ENCODE results near the gene PRPF39.

Gene PRPF39

GRCh38 chr14:45118594-45118993 lies 34.7 kb downstream of the PRPF39 start:
- no peaks in the 10 kb centered on the region for H3K79me2 ChIP-seq
- H3K4me1 ChIP-seq: no peaks in the 10 kb centered on the region
- TF ChIP-seq, protein P1, sequence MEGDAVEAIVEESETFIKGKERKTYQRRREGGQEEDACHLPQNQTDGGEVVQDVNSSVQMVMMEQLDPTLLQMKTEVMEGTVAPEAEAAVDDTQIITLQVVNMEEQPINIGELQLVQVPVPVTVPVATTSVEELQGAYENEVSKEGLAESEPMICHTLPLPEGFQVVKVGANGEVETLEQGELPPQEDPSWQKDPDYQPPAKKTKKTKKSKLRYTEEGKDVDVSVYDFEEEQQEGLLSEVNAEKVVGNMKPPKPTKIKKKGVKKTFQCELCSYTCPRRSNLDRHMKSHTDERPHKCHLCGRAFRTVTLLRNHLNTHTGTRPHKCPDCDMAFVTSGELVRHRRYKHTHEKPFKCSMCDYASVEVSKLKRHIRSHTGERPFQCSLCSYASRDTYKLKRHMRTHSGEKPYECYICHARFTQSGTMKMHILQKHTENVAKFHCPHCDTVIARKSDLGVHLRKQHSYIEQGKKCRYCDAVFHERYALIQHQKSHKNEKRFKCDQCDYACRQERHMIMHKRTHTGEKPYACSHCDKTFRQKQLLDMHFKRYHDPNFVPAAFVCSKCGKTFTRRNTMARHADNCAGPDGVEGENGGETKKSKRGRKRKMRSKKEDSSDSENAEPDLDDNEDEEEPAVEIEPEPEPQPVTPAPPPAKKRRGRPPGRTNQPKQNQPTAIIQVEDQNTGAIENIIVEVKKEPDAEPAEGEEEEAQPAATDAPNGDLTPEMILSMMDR (IDR thresholded peaks at IDR 0.05): no peak
- H3K9me3 ChIP-seq (ENCODE audit: control insufficient read depth, low read length): no peaks in the 10 kb centered on the region
- H3K4me3 ChIP-seq (ENCODE audit: low read depth, low read length): no peak overlapping the region
- no peak overlapping the region for H2AFZ ChIP-seq
- no peaks in the 10 kb centered on the region for H3K36me3 ChIP-seq (ENCODE audit: control insufficient read depth, insufficient read depth, low read length)
- no peak overlapping the region for H3K4me2 ChIP-seq (ENCODE audit: low read length)
- H3K27ac ChIP-seq: no peak overlapping the region
- no peak overlapping the region for H3K9ac ChIP-seq
- no peaks in the 10 kb centered on the region for H3K27me3 ChIP-seq (ENCODE audit: control insufficient read depth, insufficient read depth, low read length)

- H3K36me3 ChIP-seq (ENCODE audit: control insufficient read depth, insufficient read depth, low read length): no peaks in the 10 kb centered on the region
- no peaks in the 10 kb centered on the region for H3K79me2 ChIP-seq
- H3K9me3 ChIP-seq (ENCODE audit: control insufficient read depth, low read length): no peaks in the 10 kb centered on the region
- TF ChIP-seq, protein P1 (IDR thresholded peaks at IDR 0.05): no peak
- H2AFZ ChIP-seq: no peak overlapping the region
- no peaks in the 10 kb centered on the region for H3K4me1 ChIP-seq
- H3K27me3 ChIP-seq (ENCODE audit: control insufficient read depth, insufficient read depth, low read length): no peaks in the 10 kb centered on the region
- H3K9ac ChIP-seq: no peak overlapping the region
- H3K27ac ChIP-seq: no peak overlapping the region
- no peak overlapping the region for H3K4me2 ChIP-seq (ENCODE audit: low read length)
- no peak overlapping the region for H3K4me3 ChIP-seq (ENCODE audit: low read depth, low read length)
These were observed 36.2 kb downstream of the PRPF39 start for GRCh38 chr14:45120096-45120495.

DNA sequence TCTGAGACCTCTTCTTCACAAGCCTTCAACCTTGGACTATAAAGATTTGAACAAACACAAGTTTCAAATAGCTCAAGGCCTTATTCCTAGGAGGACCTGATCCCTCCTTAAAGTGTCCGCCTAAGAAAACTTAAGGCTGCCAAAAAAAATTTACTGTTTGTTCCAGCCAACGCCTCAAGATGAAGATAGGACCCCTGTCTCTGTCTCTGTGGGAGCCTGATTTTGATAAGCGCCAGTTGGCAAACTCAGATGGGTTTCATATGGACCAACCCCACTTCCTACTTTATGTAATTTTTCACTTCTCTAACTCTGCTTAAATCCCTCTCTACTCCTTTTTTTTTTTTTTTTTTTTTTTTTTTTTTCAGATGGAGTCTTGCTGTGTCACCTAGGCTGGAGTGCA lies 39.4 kb downstream of the PRPF39 start:
- H3K9me3 ChIP-seq (ENCODE audit: control insufficient read depth, low read length): no peaks in the 10 kb centered on the region
- H3K79me2 ChIP-seq: no peaks in the 10 kb centered on the region
- no peak overlapping the region for H3K4me3 ChIP-seq (ENCODE audit: low read depth, low read length)
- no peak overlapping the region for H3K4me2 ChIP-seq (ENCODE audit: low read length)
- TF ChIP-seq, protein P1 (IDR thresholded peaks at IDR 0.05): no peak
- no peak overlapping the region for H2AFZ ChIP-seq
- no peak overlapping the region for H3K9ac ChIP-seq
- no peaks in the 10 kb centered on the region for H3K4me1 ChIP-seq
- H3K36me3 ChIP-seq (ENCODE audit: control insufficient read depth, insufficient read depth, low read length): no peaks in the 10 kb centered on the region
- H3K27me3 ChIP-seq (ENCODE audit: control insufficient read depth, insufficient read depth, low read length): no peaks in the 10 kb centered on the region
- no peak overlapping the region for H3K27ac ChIP-seq

- no peaks in the 10 kb centered on the region for H3K4me1 ChIP-seq
- no peak overlapping the region for H2AFZ ChIP-seq
- no peak overlapping the region for H3K4me3 ChIP-seq (ENCODE audit: low read depth, low read length)
- H3K36me3 ChIP-seq (ENCODE audit: control insufficient read depth, insufficient read depth, low read length): no peaks in the 10 kb centered on the region
- TF ChIP-seq, protein P1 (IDR thresholded peaks at IDR 0.05): no peak
- no peak overlapping the region for H3K4me2 ChIP-seq (ENCODE audit: low read length)
- H3K27me3 ChIP-seq (ENCODE audit: control insufficient read depth, insufficient read depth, low read length): no peaks in the 10 kb centered on the region
- H3K27ac ChIP-seq: no peak overlapping the region
- H3K9me3 ChIP-seq (ENCODE audit: control insufficient read depth, low read length): no peaks in the 10 kb centered on the region
- no peaks in the 10 kb centered on the region for H3K79me2 ChIP-seq
- no peak overlapping the region for H3K9ac ChIP-seq
These were observed 41.8 kb downstream of the PRPF39 start for GRCh38 chr14:45125754-45126153.

DNA sequence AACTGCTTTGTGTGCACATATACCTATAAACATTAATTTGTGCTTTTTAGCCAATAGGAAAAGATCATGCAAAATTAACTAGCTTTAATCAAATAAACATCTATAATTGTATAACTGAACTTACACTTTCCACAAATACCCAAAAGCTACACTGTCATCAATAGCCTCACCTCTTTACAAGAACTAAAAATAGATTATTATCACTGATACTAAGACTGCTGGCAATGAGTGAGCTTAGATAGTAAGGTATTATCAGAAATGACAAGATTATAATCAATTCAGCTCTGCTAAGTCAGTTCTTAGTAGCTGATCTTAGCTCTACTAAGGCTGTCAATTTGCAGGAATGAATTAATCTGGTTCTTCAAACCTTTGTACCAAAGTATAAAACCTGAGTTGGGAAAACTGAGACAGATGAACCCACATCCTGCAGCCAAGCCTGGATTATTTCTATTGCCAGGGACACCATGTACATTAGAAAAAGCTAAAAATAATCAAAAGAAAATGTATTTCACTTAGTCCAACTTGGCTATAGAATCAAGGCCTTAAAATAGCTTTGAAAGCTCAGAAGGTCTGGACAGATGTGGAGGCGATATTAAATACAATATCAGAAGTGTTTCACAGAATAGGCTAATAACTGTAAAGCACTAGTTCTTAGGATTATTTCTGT lies 45.2 kb downstream of the PRPF39 start:
- Histone ChIP-seq H3K79me2 (peaks cover 10% of the 10 kb centered on the region), H3K4me2 (ENCODE audit: low read length) (no peak overlapping the region), H3K27me3 (ENCODE audit: control insufficient read depth, insufficient read depth, low read length) (no peaks in the 10 kb centered on the region), H3K4me1 (no peaks in the 10 kb centered on the region), H3K36me3 (ENCODE audit: control insufficient read depth, insufficient read depth, low read length) (no peaks in the 10 kb centered on the region), H3K4me3 (ENCODE audit: low read depth, low read length) (no peak overlapping the region), H3K9ac (no peak overlapping the region), H3K27ac (no peak overlapping the region), H2AFZ (no peak overlapping the region), H3K9me3 (ENCODE audit: control insufficient read depth, low read length) (no peaks in the 10 kb centered on the region)
- TF ChIP-seq, protein P1 (IDR thresholded peaks at IDR 0.05): no peak

All from parathyroid adenoma (tissue), 2 donors.